K562 (cell line): Measurements from ENCODE around the gene SAFB. TPM values are rescaled to one million over a fixed set of nuclear protein-coding genes. Genes with fewer than 3 reads are reported as not detected.

ENCODE experiments used
- ATAC-seq: fragments of 200-7000 bp; cut with Tn5 transposase; 3 replicates; pipeline ENCODE4 v1.9.1; 2020; ENCODE audit warnings: moderate library complexity
- BruUV-seq: library from RNA; stranded (reverse); fragments of 400-500 nt; replicated peaks from 2 replicates; lab custom pipeline; 2021; lab: Mats Ljungman, UMichigan
- CTCF ChIA-PET: fragments of 300-600 bp; formaldehyde crosslinking; extraction: SDS; loops from one replicate; lab custom pipeline; 2021; ENCODE audit warnings: low intra/inter-chr PET ratio; lab: Yijun Ruan, JAX
- POLR2A ChIA-PET: fragments of 300-600, 350-650 bp; sonication (Branson Sonifier 250); formaldehyde crosslinking; extraction: SDS; loops from one replicate; lab custom pipeline; 2021; ENCODE audit warnings: antibody characterized with exemption, inconsistent platforms; lab: Yijun Ruan, JAX
- DNase-seq, 4 experiments: peaks; one replicate each; pipeline versions ENCODE4 v3.0.0 to v3.0.0-alpha.2; 2011 to 2018; ENCODE audit warnings: low spot score in 3 of 4, mixed read lengths in 3 of 4; ENCODE audit errors: extremely low read depth in 1 of 4
- FAIRE-seq: peaks from 2 replicates; lab custom pipeline; 2011; peaks lifted over from hg19 to GRCh38; lab: Jason Lieb, UNC
- H2AFZ ChIP-seq: 2 replicates; pipeline ENCODE4 v1.6.0; 2011; ENCODE audit warnings: low read depth, low read length, control low read depth, inconsistent platforms
- H3K27ac ChIP-seq: fragments of 200-600 bp; 3 replicates; pipeline ENCODE4 v1.8.0; 2011; ENCODE audit warnings: low read depth, mild to moderate bottlenecking, control low read depth, inconsistent platforms, low read length, moderate library complexity, mixed read lengths; ENCODE audit errors: extremely low read depth
- H3K27me3 ChIP-seq, 2 experiments: fragments of 300-600 bp in 1 of 2; 2 replicates in 1 of 2; 3 replicates in 1 of 2; pipeline versions ENCODE4 v1.6.0 to v1.8.0; 2011; ENCODE audit warnings: inconsistent platforms in 2 of 2, low read length in 2 of 2, mild to moderate bottlenecking in 1 of 2, mixed read lengths in 1 of 2, moderate library complexity in 1 of 2; ENCODE audit not compliant: control insufficient read depth in 2 of 2, insufficient read depth in 2 of 2
- H3K36me3 ChIP-seq: fragments of 300-600 bp; 3 replicates; pipeline ENCODE4 v1.8.0; 2011; ENCODE audit warnings: mild to moderate bottlenecking, low read length, inconsistent platforms; ENCODE audit not compliant: control insufficient read depth, insufficient read depth
- H3K4me1 ChIP-seq, 2 experiments: fragments of 200-600 bp in 1 of 2; replicated peaks in 1 of 2; 2 replicates in 1 of 2; 3 replicates in 1 of 2; pipeline versions ENCODE4 v1.5.1 to v1.8.0; 2011; ENCODE audit warnings: inconsistent platforms in 2 of 2, low read length in 2 of 2, mild to moderate bottlenecking in 1 of 2, mixed read lengths in 1 of 2, moderate library complexity in 1 of 2; ENCODE audit not compliant: control insufficient read depth in 2 of 2, insufficient read depth in 2 of 2
- H3K4me2 ChIP-seq: 2 replicates; pipeline ENCODE4 v1.6.1; 2011; ENCODE audit warnings: low read length, control low read depth, inconsistent platforms, mixed read lengths; ENCODE audit not compliant: insufficient read depth
- H3K4me3 ChIP-seq: fragments of 200-600 bp; sonication (generic), shearing (Covaris generic); 2 replicates; pipeline ENCODE4 v1.5.1; 2016; ENCODE audit warnings: control low read depth, inconsistent platforms
- H3K79me2 ChIP-seq: fragments of 200-600 bp; 3 replicates; pipeline ENCODE4 v1.8.0; 2011; ENCODE audit warnings: low read length, inconsistent platforms; ENCODE audit not compliant: control insufficient read depth, insufficient read depth
- H3K9ac ChIP-seq, 2 experiments: 2 replicates each; pipeline versions ENCODE4 v1.6.0 to v1.6.1; 2011; ENCODE audit warnings: low read depth in 2 of 2, low read length in 2 of 2, control low read depth in 1 of 2, inconsistent platforms in 1 of 2, mild to moderate bottlenecking in 1 of 2, mixed read lengths in 1 of 2; ENCODE audit not compliant: insufficient read depth in 1 of 2
- H3K9me1 ChIP-seq: one replicate; pipeline ENCODE4 v1.6.0; 2011; ENCODE audit warnings: inconsistent platforms, mild to moderate bottlenecking, low read length, moderate library complexity; ENCODE audit not compliant: control insufficient read depth, insufficient read depth
- H3K9me3 ChIP-seq: replicated peaks from 2 replicates; pipeline ENCODE4 v1.5.1; 2011; ENCODE audit warnings: low read depth, low read length, inconsistent platforms; ENCODE audit not compliant: control insufficient read depth, insufficient read depth
- H4K20me1 ChIP-seq: replicated peaks from 2 replicates; pipeline ENCODE4 v1.6.1; 2011; ENCODE audit warnings: low read length, inconsistent platforms, mixed read lengths; ENCODE audit not compliant: control insufficient read depth, insufficient read depth
- GTF2E2 ChIP-seq: fragments of 200-800 bp; sonication (Bioruptor generic); IDR thresholded peaks from 2 replicates; pipeline ENCODE4 v1.6.1; 2016; ENCODE audit warnings: missing genetic modification characterization, missing compliant biosample characterization
- ILF3 ChIP-seq: fragments of 450-650 bp; IDR thresholded peaks from 2 replicates; pipeline ENCODE4 v1.6.1; 2018; ENCODE audit warnings: antibody characterized with exemption, mild to moderate bottlenecking, moderate library complexity, borderline replicate concordance
- MAFG ChIP-seq: fragments of 450-650 bp; conservative IDR thresholded peaks from 2 replicates; pipeline ENCODE4 v1.6.1; 2016; ENCODE audit warnings: missing genetic modification characterization, missing compliant biosample characterization
- NCOA6 ChIP-seq: fragments of 450-650 bp; IDR thresholded peaks from 2 replicates; pipeline ENCODE4 v1.6.1; 2017; ENCODE audit warnings: mild to moderate bottlenecking
- PRMT5 ChIP-seq: sonication (generic); formaldehyde crosslinking; IDR thresholded peaks from 2 replicates; pipeline ENCODE4 v1.5.0; 2020; ENCODE audit warnings: missing genetic modification reagents
- RAD51 ChIP-seq: fragments of 450-650 bp; IDR thresholded peaks from 2 replicates; pipeline ENCODE4 v1.7.1; 2016; ENCODE audit warnings: low read depth, mild to moderate bottlenecking, borderline replicate concordance
- SLC30A9 ChIP-seq: fragments of 250-450 bp; sonication (Bioruptor Pico); IDR thresholded peaks from 2 replicates; pipeline ENCODE4 v1.8.0; 2022; ENCODE audit warnings: mild to moderate bottlenecking, moderate library complexity
- SMAD4 ChIP-seq: fragments of 250-450 bp; sonication (Bioruptor Pico); conservative IDR thresholded peaks from 2 replicates; pipeline ENCODE4 v1.8.0; 2021; ENCODE audit warnings: inconsistent platforms, mild to moderate bottlenecking, moderate library complexity
- SMARCA4 ChIP-seq: fragments of 450-650 bp; IDR thresholded peaks from 2 replicates; pipeline ENCODE4 v1.6.1; 2016
- TRIM25 ChIP-seq: fragments of 450-650 bp; IDR thresholded peaks from 2 replicates; pipeline ENCODE4 v1.7.0; 2016; ENCODE audit warnings: borderline replicate concordance
- ZNF140 ChIP-seq: fragments of 250-450 bp; sonication (Bioruptor Pico); IDR thresholded peaks from 2 replicates; pipeline ENCODE4 v1.8.0; 2021; ENCODE audit warnings: moderate library complexity, mild to moderate bottlenecking, inconsistent platforms
- ZNF644 ChIP-seq: fragments of 200-800 bp; sonication (Bioruptor generic); IDR thresholded peaks from 2 replicates; pipeline ENCODE4 v1.6.1; 2016; ENCODE audit warnings: low read depth, missing genetic modification characterization, missing compliant biosample characterization
- ZNF696 ChIP-seq: fragments of 250-450 bp; sonication (Bioruptor Pico); conservative IDR thresholded peaks from 2 replicates; pipeline ENCODE4 v1.4.0; 2020; ENCODE audit warnings: mild to moderate bottlenecking, moderate library complexity
- ZSCAN32 ChIP-seq: fragments of 450-650 bp; formaldehyde crosslinking; IDR thresholded peaks from 2 replicates; pipeline ENCODE4 v1.4.0; 2020; ENCODE audit warnings: mild to moderate bottlenecking, moderate library complexity
- WGBS: fragments of 100-300 bp; shearing (Covaris generic); methylation state at CpG from one replicate; pipeline ENCODE4 v1.1.6; 2016; ENCODE audit warnings: low coverage, mixed read lengths; ENCODE audit not compliant: insufficient coverage; ENCODE audit errors: missing lambda C conversion rate; 5-methylcytosine and 5-hydroxymethylcytosine counted together
- in situ Hi-C: fragments of 300-500 bp; cut with MboI; formaldehyde crosslinking; loops from 4 replicates; pipeline ENCODE4 v1.15.0; 2018; ENCODE audit warnings: inconsistent platforms, mixed read lengths
- intact Hi-C: fragments of 100-400 bp; cut with micrococcal nuclease; formaldehyde crosslinking; loops from 2 replicates; pipeline ENCODE4 v1.14.2; 2022
- polyA plus RNA-seq, 8 experiments: library from polyadenylated mRNA; depleted of rRNA in 4 of 8; stranded (reverse) in 5 of 8; unstranded in 3 of 8; fragments of >200 nt; fragmentation: Nextera tagmentation in 2 of 8; fragmentation: Illumina TruSeq in 1 of 8; extraction: Ambion mirVana in 2 of 8; extraction: Trizol in 1 of 8; gene quantifications; 2 replicates each; pipeline versions ENCODE4 v1.2.1 to v1.2.3, GENCODE V29; 2011 to 2014; ENCODE audit warnings: inconsistent platforms in 1 of 8, missing spikeins in 1 of 8
- total RNA-seq, 7 experiments: library from RNA; depleted of rRNA in 6 of 7; stranded (reverse); fragments of >200 nt in 6 of 7; fragmentation: Illumina TruSeq in 2 of 7; extraction: Trizol in 2 of 7; gene quantifications; 2 replicates each; pipeline versions ENCODE4 v1.2.1 to v1.2.3, GENCODE V29; 2011 to 2021; ENCODE audit warnings: low replicate concordance in 1 of 7
- TF ChIP-seq, protein P1 (sequence below): fragments of 450-650 bp; IDR thresholded peaks from 2 replicates; pipeline ENCODE4 v1.6.1; 2016; ENCODE audit warnings: low read depth, mild to moderate bottlenecking, moderate library complexity
- TF ChIP-seq, protein P2 (sequence below): fragments of 250-450 bp; sonication (Bioruptor Pico); IDR thresholded peaks from 2 replicates; pipeline ENCODE4 v1.9.0; 2021; ENCODE audit warnings: mild to moderate bottlenecking, inconsistent platforms

The SAFB gene
- total and polyA plus RNA-seq, 9 of the 15 experiments (the other 6 are each of a cell fraction or from before 2014, with no cell fraction given): 1.1 to 151 (median 83.1) TPM

GRCh38 chr19:5615756-5616327 lies 7.0 kb upstream of the SAFB start:
- Histone ChIP-seq H3K79me2 (peaks cover 53% of the 10 kb centered on the region), H3K9me3 (no peaks in the 10 kb centered on the region), H3K4me3 (no peak overlapping the region), H2AFZ (no peak overlapping the region), H4K20me1 (0 out of 2 replicates have a peak, but pooled peaks cover 4% of the 10 kb centered on the region)
- DNase-seq (no peak), FAIRE-seq (no peak)
- CTCF ChIA-PET: no interaction called here
- in situ Hi-C loops: no loop called here
- intact Hi-C loops: no loop called here
- TF ChIP-seq SMAD4 (no peak), ZNF696 (no peak), ZNF140 (CRISPR knock-in tag) (no peak), NCOA6 (no peak), ZNF644 (no peak), SLC30A9 (CRISPR knock-in tag) (no peak), RAD51 (no peak), MAFG (tag) (no peak), ILF3 (no peak), PRMT5 (CRISPR knock-in tag) (no peak), SMARCA4 (no peak), GTF2E2 (no peak), TRIM25 (no peak), ZSCAN32 (CRISPR knock-in tag) (no peak)
- TF ChIP-seq, protein P1, sequence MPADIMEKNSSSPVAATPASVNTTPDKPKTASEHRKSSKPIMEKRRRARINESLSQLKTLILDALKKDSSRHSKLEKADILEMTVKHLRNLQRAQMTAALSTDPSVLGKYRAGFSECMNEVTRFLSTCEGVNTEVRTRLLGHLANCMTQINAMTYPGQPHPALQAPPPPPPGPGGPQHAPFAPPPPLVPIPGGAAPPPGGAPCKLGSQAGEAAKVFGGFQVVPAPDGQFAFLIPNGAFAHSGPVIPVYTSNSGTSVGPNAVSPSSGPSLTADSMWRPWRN: no peak
- TF ChIP-seq, protein P2, sequence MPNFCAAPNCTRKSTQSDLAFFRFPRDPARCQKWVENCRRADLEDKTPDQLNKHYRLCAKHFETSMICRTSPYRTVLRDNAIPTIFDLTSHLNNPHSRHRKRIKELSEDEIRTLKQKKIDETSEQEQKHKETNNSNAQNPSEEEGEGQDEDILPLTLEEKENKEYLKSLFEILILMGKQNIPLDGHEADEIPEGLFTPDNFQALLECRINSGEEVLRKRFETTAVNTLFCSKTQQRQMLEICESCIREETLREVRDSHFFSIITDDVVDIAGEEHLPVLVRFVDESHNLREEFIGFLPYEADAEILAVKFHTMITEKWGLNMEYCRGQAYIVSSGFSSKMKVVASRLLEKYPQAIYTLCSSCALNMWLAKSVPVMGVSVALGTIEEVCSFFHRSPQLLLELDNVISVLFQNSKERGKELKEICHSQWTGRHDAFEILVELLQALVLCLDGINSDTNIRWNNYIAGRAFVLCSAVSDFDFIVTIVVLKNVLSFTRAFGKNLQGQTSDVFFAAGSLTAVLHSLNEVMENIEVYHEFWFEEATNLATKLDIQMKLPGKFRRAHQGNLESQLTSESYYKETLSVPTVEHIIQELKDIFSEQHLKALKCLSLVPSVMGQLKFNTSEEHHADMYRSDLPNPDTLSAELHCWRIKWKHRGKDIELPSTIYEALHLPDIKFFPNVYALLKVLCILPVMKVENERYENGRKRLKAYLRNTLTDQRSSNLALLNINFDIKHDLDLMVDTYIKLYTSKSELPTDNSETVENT (CRISPR knock-in tag): no peak
- TF ChIP-seq, all 486 proteins: peak for 0
- Histone ChIP-seq H3K4me1 (peaks cover 0 to 12% of the 10 kb centered on the region in 2 experiments; a peak in 3 of 5 replicates), H3K27ac (no peak overlapping the region), H3K9ac (peak overlapping the region in 1 of 2 experiments; percentile 47; a peak in 2 of 4 replicates), H3K4me2 (no peak overlapping the region), H3K27me3 (no peaks in the 10 kb centered on the region), H3K36me3 (peaks cover 91% of the 10 kb centered on the region), H3K9me1 (no peaks in the 10 kb centered on the region)
- ATAC-seq: no peak
- BruUV-seq: no TSS peak
- POLR2A ChIA-PET: interaction anchor here (0.6 to 2.7 kb wide), 2 partner anchors 10 to 541 kb away, joined by 3 to 11 read pairs; no protein-coding TSS in a partner anchor
- WGBS: 95% methylated on average over 17 of the region's 17 CpGs
